ENCODE data around the gene ACTL10.
"Not testable (repeated sequence)": the region's sequence is repeated elsewhere in the genome, so short reads cannot be mapped to it uniquely, and the experiment has no call there.

GRCh38 chr20:33700696-33701441 lies 34.1 kb downstream of the ACTL10 start:
- TF ChIP-seq POLR2A, CTCF (IDR thresholded peaks at IDR 0.05): not testable (repeated sequence)
